ENCODE measurements around the gene GDAP1L1. TPM values are rescaled to one million over a fixed set of nuclear protein-coding genes. Genes with fewer than 3 reads are reported as not detected.
"Not testable (repeated sequence)": the region's sequence is repeated elsewhere in the genome, so short reads cannot be mapped to it uniquely, and the experiment has no call there.

The GDAP1L1 gene
- total and polyA plus RNA-seq, 4 donors = not detected

GRCh38 chr20:44310664-44311639 lies 63.8 kb downstream of the GDAP1L1 start, which contains the start of gene FITM2:
Gene FITM2 (minus strand): TSS chr20:44311202. CDS start chr20:44311148, 54 bp downstream.
- WGBS, 2 donors = 1% methylated on average over 67 to 70 of the region's 70 CpGs
- Histone ChIP-seq H3K9me3 (ENCODE audit: control insufficient read depth, low read length) (no peaks in the 10 kb centered on the region), H3K36me3 (ENCODE audit: control insufficient read depth in 1 of 2, insufficient read depth in 2 of 2, low read length in 1 of 2) (peaks cover 0 to 2% of the 10 kb centered on the region in 2 donors), H3K4me1 (ENCODE audit: control insufficient read depth in 1 of 2, insufficient read depth in 2 of 2, low read length in 2 of 2) (no peaks in the 10 kb centered on the region), H3K4me3 (ENCODE audit: low read length in 2 of 2) (peak within 1 kb of the TSS; percentile 31 to 77), H3K27ac (ENCODE audit: low read depth in 1 of 2, low read length in 2 of 2) (no peak within 1 kb of the TSS), H3K27me3 (ENCODE audit: control insufficient read depth in 1 of 2, insufficient read depth in 2 of 2, low read length in 1 of 2) (no peaks in the 10 kb centered on the region)
- ATAC-seq (ENCODE audit: low FRiP score) = peak; percentile 99
- peak; percentile 99 to 100 for DNase-seq
- intact Hi-C loops (cut with DNase I) = loop anchor here (1.0 to 2.0 kb wide), 3 partner anchors 94 to 194 kb away; no protein-coding TSS in a partner anchor

GRCh38 chr20:44314870-44315269 lies 67.8 kb downstream of the GDAP1L1 start:
- DNase-seq (no peak), ATAC-seq (ENCODE audit: low FRiP score) (no peak)
- H3K4me3 ChIP-seq (ENCODE audit: low read length in 2 of 2) = no peak overlapping the region
- H3K27ac ChIP-seq (ENCODE audit: low read depth in 1 of 2, low read length in 2 of 2) = no peak overlapping the region
- intact Hi-C loops (cut with DNase I) = no loop called here
- no peaks in the 10 kb centered on the region for H3K9me3 ChIP-seq (ENCODE audit: control insufficient read depth, low read length)
- no peaks in the 10 kb centered on the region for H3K4me1 ChIP-seq (ENCODE audit: control insufficient read depth in 1 of 2, insufficient read depth in 2 of 2, low read length in 2 of 2)
- no peaks in the 10 kb centered on the region for H3K27me3 ChIP-seq (ENCODE audit: control insufficient read depth in 1 of 2, insufficient read depth in 2 of 2, low read length in 1 of 2)
- no peaks in the 10 kb centered on the region for H3K36me3 ChIP-seq (ENCODE audit: control insufficient read depth in 1 of 2, insufficient read depth in 2 of 2, low read length in 1 of 2)

GRCh38 chr20:44319839-44320422 lies 72.8 kb downstream of the GDAP1L1 start:
- 93 to 97% methylated on average over 2 of the region's 2 CpGs for WGBS, 2 donors
- H3K27me3 ChIP-seq (ENCODE audit: control insufficient read depth in 1 of 2, insufficient read depth in 2 of 2, low read length in 1 of 2) = no peaks in the 10 kb centered on the region
- intact Hi-C loops (cut with DNase I) = no loop called here

GRCh38 chr20:44324343-44324742 lies 77.2 kb downstream of the GDAP1L1 start:
- no peak for ATAC-seq (ENCODE audit: low FRiP score)
- intact Hi-C loops (cut with DNase I) = no loop called here

More at GRCh38 chr20:44319839-44320422, 72.8 kb downstream of the GDAP1L1 start:
- DNase-seq = no peak
- Histone ChIP-seq H3K36me3 (ENCODE audit: control insufficient read depth in 1 of 2, insufficient read depth in 2 of 2, low read length in 1 of 2) (no peaks in the 10 kb centered on the region), H3K9me3 (ENCODE audit: control insufficient read depth, low read length) (no peaks in the 10 kb centered on the region), H3K4me3 (ENCODE audit: low read length in 2 of 2) (no peak overlapping the region), H3K27ac (ENCODE audit: low read depth in 1 of 2, low read length in 2 of 2) (no peak overlapping the region), H3K4me1 (ENCODE audit: control insufficient read depth in 1 of 2, insufficient read depth in 2 of 2, low read length in 2 of 2) (no peaks in the 10 kb centered on the region)
- no peak for ATAC-seq (ENCODE audit: low FRiP score)

GRCh38 chr20:44326391-44327159 lies 79.5 kb downstream of the GDAP1L1 start:
- WGBS, 2 donors = 11 to 18% methylated on average over 29 to 50 of the region's 50 CpGs
- ATAC-seq (ENCODE audit: low FRiP score) (no peak), DNase-seq (no peak)
- Histone ChIP-seq H3K4me1 (ENCODE audit: control insufficient read depth in 1 of 2, insufficient read depth in 2 of 2, low read length in 2 of 2) (no peaks in the 10 kb centered on the region), H3K27me3 (ENCODE audit: control insufficient read depth in 1 of 2, insufficient read depth in 2 of 2, low read length in 1 of 2) (no peaks in the 10 kb centered on the region), H3K4me3 (ENCODE audit: low read length in 2 of 2) (peak overlapping the region in 1 of 2 donors; percentile 21), H3K27ac (ENCODE audit: low read depth in 1 of 2, low read length in 2 of 2) (no peak overlapping the region), H3K36me3 (ENCODE audit: control insufficient read depth in 1 of 2, insufficient read depth in 2 of 2, low read length in 1 of 2) (no peaks in the 10 kb centered on the region), H3K9me3 (ENCODE audit: control insufficient read depth, low read length) (no peaks in the 10 kb centered on the region)
- intact Hi-C loops (cut with DNase I) = no loop called here

More at GRCh38 chr20:44324343-44324742, 77.2 kb downstream of the GDAP1L1 start:
- Histone ChIP-seq H3K4me1 (ENCODE audit: control insufficient read depth in 1 of 2, insufficient read depth in 2 of 2, low read length in 2 of 2) (no peaks in the 10 kb centered on the region), H3K27me3 (ENCODE audit: control insufficient read depth in 1 of 2, insufficient read depth in 2 of 2, low read length in 1 of 2) (no peaks in the 10 kb centered on the region), H3K27ac (ENCODE audit: low read depth in 1 of 2, low read length in 2 of 2) (no peak overlapping the region), H3K4me3 (ENCODE audit: low read length in 2 of 2) (no peak overlapping the region), H3K9me3 (ENCODE audit: control insufficient read depth, low read length) (no peaks in the 10 kb centered on the region), H3K36me3 (ENCODE audit: control insufficient read depth in 1 of 2, insufficient read depth in 2 of 2, low read length in 1 of 2) (no peaks in the 10 kb centered on the region)
- no peak for DNase-seq
- 36 to 42% methylated on average over 1 of the region's 1 CpG for WGBS, 2 donors

- DNase-seq; H3K36me3 ChIP-seq (ENCODE audit: control insufficient read depth in 1 of 2, insufficient read depth in 2 of 2, low read length in 1 of 2); H3K9me3 ChIP-seq (ENCODE audit: control insufficient read depth, low read length); H3K4me3 ChIP-seq (ENCODE audit: low read length in 2 of 2); H3K27me3 ChIP-seq (ENCODE audit: control insufficient read depth in 1 of 2, insufficient read depth in 2 of 2, low read length in 1 of 2); H3K27ac ChIP-seq (ENCODE audit: low read depth in 1 of 2, low read length in 2 of 2); intact Hi-C loops (cut with DNase I); H3K4me1 ChIP-seq (ENCODE audit: control insufficient read depth in 1 of 2, insufficient read depth in 2 of 2, low read length in 2 of 2); ATAC-seq (ENCODE audit: low FRiP score): not testable (repeated sequence)
- WGBS, 2 donors = 93 to 94% methylated on average over 7 of the region's 7 CpGs
Measured at GRCh38 chr20:44327748-44328147, 80.6 kb downstream of the GDAP1L1 start.

GRCh38 chr20:44328428-44328827 lies 81.3 kb downstream of the GDAP1L1 start:
- Histone ChIP-seq H3K36me3 (ENCODE audit: control insufficient read depth in 1 of 2, insufficient read depth in 2 of 2, low read length in 1 of 2) (no peaks in the 10 kb centered on the region), H3K27ac (ENCODE audit: low read depth in 1 of 2, low read length in 2 of 2) (no peak overlapping the region), H3K9me3 (ENCODE audit: control insufficient read depth, low read length) (no peaks in the 10 kb centered on the region), H3K27me3 (ENCODE audit: control insufficient read depth in 1 of 2, insufficient read depth in 2 of 2, low read length in 1 of 2) (no peaks in the 10 kb centered on the region), H3K4me1 (ENCODE audit: control insufficient read depth in 1 of 2, insufficient read depth in 2 of 2, low read length in 2 of 2) (no peaks in the 10 kb centered on the region), H3K4me3 (ENCODE audit: low read length in 2 of 2) (no peak overlapping the region)
- no peak for DNase-seq
- intact Hi-C loops (cut with DNase I) = no loop called here
- ATAC-seq (ENCODE audit: low FRiP score) = no peak
- 79 to 91% methylated on average over 4 of the region's 4 CpGs for WGBS, 2 donors
